Hippocampal formation (tissue), 2 donors: ENCODE data around the gene EIF2D.
A peak's percentile ranks its signal among the peaks of the same experiment; 100 is the strongest.

Source experiments
- DNase-seq, 2 donors: peaks; one replicate each; lab custom pipeline; 2025; lab: John Stamatoyannopoulos, UW

Gene EIF2D

GRCh38 chr1:206570529-206570928 is 41.7 kb downstream of the EIF2D start:
- no peak for DNase-seq

- DNase-seq, result no peak
Observed at GRCh38 chr1:206569556-206569955, 42.7 kb downstream of the EIF2D start.

GRCh38 chr1:206568779-206569352 is 43.4 kb downstream of the EIF2D start:
- no peak for DNase-seq

- no peak for DNase-seq
Observed at GRCh38 chr1:206568256-206568655, 44.0 kb downstream of the EIF2D start.

GRCh38 chr1:206566999-206567398 is 45.3 kb downstream of the EIF2D start:
- no peak for DNase-seq

GRCh38 chr1:206565995-206566394 is 46.3 kb downstream of the EIF2D start:
- DNase-seq, result no peak

GRCh38 chr1:206563367-206564207 is 48.7 kb downstream of the EIF2D start:
- DNase-seq, result no peak

- no peak for DNase-seq
Observed at GRCh38 chr1:206560007-206560716, 52.1 kb downstream of the EIF2D start.

GRCh38 chr1:206559672-206559995 is 52.6 kb downstream of the EIF2D start:
- no peak for DNase-seq

GRCh38 chr1:206558794-206559671 is 53.2 kb downstream of the EIF2D start:
- no peak for DNase-seq

- no peak for DNase-seq
Observed at GRCh38 chr1:206557636-206558473, 54.4 kb downstream of the EIF2D start.

GRCh38 chr1:206556750-206557635 is 55.3 kb downstream of the EIF2D start:
- peak in 1 of 2 donors; percentile 58 for DNase-seq

GRCh38 chr1:206556047-206556749 is 56.1 kb downstream of the EIF2D start:
- DNase-seq, result no peak

- DNase-seq, result peak in 1 of 2 donors; percentile 37
Observed at GRCh38 chr1:206555473-206555935, 56.8 kb downstream of the EIF2D start.

- DNase-seq, result no peak
Observed at GRCh38 chr1:206554701-206555472, 57.4 kb downstream of the EIF2D start.

GRCh38 chr1:206554211-206554610 is 58.1 kb downstream of the EIF2D start:
- DNase-seq, result no peak

- DNase-seq, result no peak
Observed at GRCh38 chr1:206551986-206552326, 60.3 kb downstream of the EIF2D start.

- no peak for DNase-seq
Observed at GRCh38 chr1:206551296-206551985, 60.8 kb downstream of the EIF2D start.
